Liver (tissue), 4 donors: ENCODE results near the gene CREB5. TPM values are rescaled to one million over a fixed set of nuclear protein-coding genes. Genes with fewer than 3 reads are reported as not detected.

Source experiments
- polyA plus RNA-seq, 2 donors: library from polyadenylated mRNA; stranded (reverse) in 1 of 2; unstranded in 1 of 2; fragments of 200-250 nt in 1 of 2; fragments of >200 nt in 1 of 2; fragmentation: Nextera tagmentation in 1 of 2; extraction: Ambion mirVana in 1 of 2; gene quantifications; one replicate each; pipeline versions ENCODE4 v1.2.1 to v1.2.3, GENCODE V29; 2013 to 2015
- total RNA-seq, 2 donors: library from RNA; depleted of rRNA; stranded (reverse); fragments of >200 nt; gene quantifications; one replicate each; pipeline ENCODE4 v1.2.3, GENCODE V29; 2014
- donor health status: healthy.
- donor health status: healthy.
- donor health status: healthy.

CREB5 gene
- total and polyA plus RNA-seq, 4 donors = 0.25 to 0.92 (median 0.67) TPM

Other genes starting within 250 kb of the CREB5 start
- gene JAZF1, start 231.7 kb upstream of the CREB5 start, total RNA-seq = 10 to 100 TPM in 1 of 2 donors, 1 to 10 TPM in 1; 2.7 to 17.8 TPM
- gene JAZF1, start 231.7 kb upstream of the CREB5 start, polyA plus RNA-seq = 1 to 10 TPM; 3.9 to 4.1 TPM